GM12878 (cell line): ENCODE data around the gene PAOX.

ENCODE experiments used
- GABPA ChIP-seq: IDR thresholded peaks from 2 replicates; pipeline ENCODE4 v1.6.1; 2014; ENCODE audit warnings: antibody characterized with exemption, low read depth, mild to moderate bottlenecking, inconsistent platforms
- JUNB ChIP-seq: IDR thresholded peaks from 2 replicates; pipeline ENCODE4 v1.6.1; 2016; ENCODE audit warnings: antibody characterized with exemption, mild to moderate bottlenecking
- POLR2AphosphoS5 ChIP-seq: IDR thresholded peaks from 2 replicates; pipeline ENCODE4 v1.6.1; 2011; ENCODE audit warnings: mild to moderate bottlenecking, low read length, inconsistent platforms
- RFX5 ChIP-seq: IDR thresholded peaks from 2 replicates; pipeline ENCODE4 v1.6.1; 2011; ENCODE audit warnings: low read depth, low read length, improper control_type of control experiment
- SUZ12 ChIP-seq: fragments of 200-600 bp; sonication (generic); IDR thresholded peaks from one replicate; pipeline ENCODE4 v1.6.1; 2018; ENCODE audit warnings: antibody characterized with exemption, mild to moderate bottlenecking; ENCODE audit not compliant: unreplicated experiment
- TF ChIP-seq, protein P1 (sequence below), 3 experiments: IDR thresholded peaks in 2 of 3; conservative IDR thresholded peaks in 1 of 3; 2 replicates each; pipeline ENCODE4 v1.5.1; 2011; ENCODE audit warnings: low read depth in 3 of 3, low read length in 3 of 3, mild to moderate bottlenecking in 3 of 3, control low read depth in 2 of 3, moderate library complexity in 2 of 3, inconsistent platforms in 1 of 3, mixed read lengths in 1 of 3; ENCODE audit not compliant: control insufficient read depth in 2 of 3, insufficient read depth in 1 of 3; ENCODE audit errors: extremely low read depth in 1 of 3
- TF ChIP-seq, protein P2 (sequence below): IDR thresholded peaks from 2 replicates; pipeline ENCODE4 v1.6.1; 2012; ENCODE audit warnings: mild to moderate bottlenecking, low read depth, low read length

GRCh38 chr10:133337370-133337725, 41.7 kb upstream of the PAOX start:
- TF ChIP-seq, protein P1, sequence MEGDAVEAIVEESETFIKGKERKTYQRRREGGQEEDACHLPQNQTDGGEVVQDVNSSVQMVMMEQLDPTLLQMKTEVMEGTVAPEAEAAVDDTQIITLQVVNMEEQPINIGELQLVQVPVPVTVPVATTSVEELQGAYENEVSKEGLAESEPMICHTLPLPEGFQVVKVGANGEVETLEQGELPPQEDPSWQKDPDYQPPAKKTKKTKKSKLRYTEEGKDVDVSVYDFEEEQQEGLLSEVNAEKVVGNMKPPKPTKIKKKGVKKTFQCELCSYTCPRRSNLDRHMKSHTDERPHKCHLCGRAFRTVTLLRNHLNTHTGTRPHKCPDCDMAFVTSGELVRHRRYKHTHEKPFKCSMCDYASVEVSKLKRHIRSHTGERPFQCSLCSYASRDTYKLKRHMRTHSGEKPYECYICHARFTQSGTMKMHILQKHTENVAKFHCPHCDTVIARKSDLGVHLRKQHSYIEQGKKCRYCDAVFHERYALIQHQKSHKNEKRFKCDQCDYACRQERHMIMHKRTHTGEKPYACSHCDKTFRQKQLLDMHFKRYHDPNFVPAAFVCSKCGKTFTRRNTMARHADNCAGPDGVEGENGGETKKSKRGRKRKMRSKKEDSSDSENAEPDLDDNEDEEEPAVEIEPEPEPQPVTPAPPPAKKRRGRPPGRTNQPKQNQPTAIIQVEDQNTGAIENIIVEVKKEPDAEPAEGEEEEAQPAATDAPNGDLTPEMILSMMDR (IDR thresholded peaks at IDR 0.05 in 2 of 3, conservative IDR thresholded peaks at IDR 0.05 in 1 of 3; ENCODE audit: control insufficient read depth in 2 of 3, extremely low read depth in 1 of 3, insufficient read depth in 1 of 3, low read depth in 3 of 3, low read length in 3 of 3) = no peak
- TF ChIP-seq, protein P2, sequence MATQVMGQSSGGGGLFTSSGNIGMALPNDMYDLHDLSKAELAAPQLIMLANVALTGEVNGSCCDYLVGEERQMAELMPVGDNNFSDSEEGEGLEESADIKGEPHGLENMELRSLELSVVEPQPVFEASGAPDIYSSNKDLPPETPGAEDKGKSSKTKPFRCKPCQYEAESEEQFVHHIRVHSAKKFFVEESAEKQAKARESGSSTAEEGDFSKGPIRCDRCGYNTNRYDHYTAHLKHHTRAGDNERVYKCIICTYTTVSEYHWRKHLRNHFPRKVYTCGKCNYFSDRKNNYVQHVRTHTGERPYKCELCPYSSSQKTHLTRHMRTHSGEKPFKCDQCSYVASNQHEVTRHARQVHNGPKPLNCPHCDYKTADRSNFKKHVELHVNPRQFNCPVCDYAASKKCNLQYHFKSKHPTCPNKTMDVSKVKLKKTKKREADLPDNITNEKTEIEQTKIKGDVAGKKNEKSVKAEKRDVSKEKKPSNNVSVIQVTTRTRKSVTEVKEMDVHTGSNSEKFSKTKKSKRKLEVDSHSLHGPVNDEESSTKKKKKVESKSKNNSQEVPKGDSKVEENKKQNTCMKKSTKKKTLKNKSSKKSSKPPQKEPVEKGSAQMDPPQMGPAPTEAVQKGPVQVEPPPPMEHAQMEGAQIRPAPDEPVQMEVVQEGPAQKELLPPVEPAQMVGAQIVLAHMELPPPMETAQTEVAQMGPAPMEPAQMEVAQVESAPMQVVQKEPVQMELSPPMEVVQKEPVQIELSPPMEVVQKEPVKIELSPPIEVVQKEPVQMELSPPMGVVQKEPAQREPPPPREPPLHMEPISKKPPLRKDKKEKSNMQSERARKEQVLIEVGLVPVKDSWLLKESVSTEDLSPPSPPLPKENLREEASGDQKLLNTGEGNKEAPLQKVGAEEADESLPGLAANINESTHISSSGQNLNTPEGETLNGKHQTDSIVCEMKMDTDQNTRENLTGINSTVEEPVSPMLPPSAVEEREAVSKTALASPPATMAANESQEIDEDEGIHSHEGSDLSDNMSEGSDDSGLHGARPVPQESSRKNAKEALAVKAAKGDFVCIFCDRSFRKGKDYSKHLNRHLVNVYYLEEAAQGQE = no peak
- TF ChIP-seq SUZ12 = no peak
- TF ChIP-seq JUNB = no peak
- no peak for TF ChIP-seq RFX5
- TF ChIP-seq GABPA = no peak
- no peak for TF ChIP-seq POLR2AphosphoS5
